ENCODE measurements around the gene CADM2. TPM values are rescaled to one million over a fixed set of nuclear protein-coding genes. Genes with fewer than 3 reads are reported as not detected.

The CADM2 gene
- total RNA-seq, 1 donor from 2014 or later = 6.8 TPM

DNA sequence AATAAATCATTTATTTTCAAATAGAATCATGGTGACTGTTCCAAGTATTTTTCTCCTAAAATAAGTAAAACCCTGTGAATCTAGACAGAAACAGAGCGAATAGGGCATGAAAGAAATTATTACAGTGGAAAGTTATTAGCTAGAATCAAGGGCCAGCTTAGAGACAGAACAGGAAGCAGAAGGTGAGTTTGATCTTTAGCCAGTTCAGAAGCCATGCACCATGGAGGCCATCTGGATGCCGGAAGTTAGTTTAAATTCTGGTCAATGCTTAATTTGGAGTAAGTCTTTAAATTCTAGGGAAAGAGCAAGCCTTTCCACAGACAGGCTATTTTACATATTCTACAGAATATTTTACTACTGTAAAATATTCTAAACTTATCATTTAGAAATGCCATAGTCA, 574.8 kb downstream of the CADM2 start:
- H3K4me1 ChIP-seq = no peaks in the 10 kb centered on the region
- H3F3A ChIP-seq (ENCODE audit: low read depth) = no peaks in the 10 kb centered on the region
- H3K36me3 ChIP-seq = no peaks in the 10 kb centered on the region
- Mint-ChIP-seq H3K27me3 (ENCODE audit: insufficient read depth, low read depth) (peaks cover 4% of the 10 kb centered on the region), H3K4me3 (no peak overlapping the region), H3K9me3 (no peaks in the 10 kb centered on the region), H3K36me3 (no peaks in the 10 kb centered on the region), H3K4me1 (no peaks in the 10 kb centered on the region), H3K27ac (no peak overlapping the region)
- no peak overlapping the region for H2AFZ ChIP-seq (replicated peaks)
- H4K20me1 ChIP-seq (ENCODE audit: low read depth) = no peaks in the 10 kb centered on the region
- no peak overlapping the region for H3K27ac ChIP-seq
- no peaks in the 10 kb centered on the region for H3K9me3 ChIP-seq (ENCODE audit: low read depth)
- no peak overlapping the region for H3K4me3 ChIP-seq
- H3K79me2 ChIP-seq (ENCODE audit: low read depth) = no peaks in the 10 kb centered on the region
- DNase-seq (ENCODE audit: low spot score) = no peak
- no peak overlapping the region for H3K4me2 ChIP-seq
- H3K27me3 ChIP-seq = no peaks in the 10 kb centered on the region
- TF ChIP-seq EZH2 (IDR thresholded peaks at IDR 0.05) (no peak), EZH2phosphoT487 (IDR thresholded peaks at IDR 0.05) (no peak)
- TF ChIP-seq, protein P1, sequence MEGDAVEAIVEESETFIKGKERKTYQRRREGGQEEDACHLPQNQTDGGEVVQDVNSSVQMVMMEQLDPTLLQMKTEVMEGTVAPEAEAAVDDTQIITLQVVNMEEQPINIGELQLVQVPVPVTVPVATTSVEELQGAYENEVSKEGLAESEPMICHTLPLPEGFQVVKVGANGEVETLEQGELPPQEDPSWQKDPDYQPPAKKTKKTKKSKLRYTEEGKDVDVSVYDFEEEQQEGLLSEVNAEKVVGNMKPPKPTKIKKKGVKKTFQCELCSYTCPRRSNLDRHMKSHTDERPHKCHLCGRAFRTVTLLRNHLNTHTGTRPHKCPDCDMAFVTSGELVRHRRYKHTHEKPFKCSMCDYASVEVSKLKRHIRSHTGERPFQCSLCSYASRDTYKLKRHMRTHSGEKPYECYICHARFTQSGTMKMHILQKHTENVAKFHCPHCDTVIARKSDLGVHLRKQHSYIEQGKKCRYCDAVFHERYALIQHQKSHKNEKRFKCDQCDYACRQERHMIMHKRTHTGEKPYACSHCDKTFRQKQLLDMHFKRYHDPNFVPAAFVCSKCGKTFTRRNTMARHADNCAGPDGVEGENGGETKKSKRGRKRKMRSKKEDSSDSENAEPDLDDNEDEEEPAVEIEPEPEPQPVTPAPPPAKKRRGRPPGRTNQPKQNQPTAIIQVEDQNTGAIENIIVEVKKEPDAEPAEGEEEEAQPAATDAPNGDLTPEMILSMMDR (IDR thresholded peaks at IDR 0.05) = no peak
- H3K9ac ChIP-seq = no peak overlapping the region

- Histone ChIP-seq H3K9ac (no peak overlapping the region), H3F3A (ENCODE audit: low read depth) (no peaks in the 10 kb centered on the region), H3K4me2 (no peak overlapping the region), H3K4me3 (no peak overlapping the region), H4K20me1 (ENCODE audit: low read depth) (no peaks in the 10 kb centered on the region), H3K9me3 (ENCODE audit: low read depth) (no peaks in the 10 kb centered on the region), H2AFZ (replicated peaks) (no peak overlapping the region), H3K36me3 (no peaks in the 10 kb centered on the region), H3K79me2 (ENCODE audit: low read depth) (no peaks in the 10 kb centered on the region), H3K4me1 (no peaks in the 10 kb centered on the region), H3K27ac (no peak overlapping the region), H3K27me3 (no peaks in the 10 kb centered on the region)
- H3K36me3 Mint-ChIP-seq = no peaks in the 10 kb centered on the region
- no peaks in the 10 kb centered on the region for H3K9me3 Mint-ChIP-seq
- H3K27me3 Mint-ChIP-seq (ENCODE audit: insufficient read depth, low read depth) = peaks cover 4% of the 10 kb centered on the region
- H3K27ac Mint-ChIP-seq = no peak overlapping the region
- no peak overlapping the region for H3K4me3 Mint-ChIP-seq
- DNase-seq (ENCODE audit: low spot score) = no peak
- TF ChIP-seq, protein P1 (IDR thresholded peaks at IDR 0.05) = no peak
- TF ChIP-seq EZH2 (IDR thresholded peaks at IDR 0.05) (no peak), EZH2phosphoT487 (IDR thresholded peaks at IDR 0.05) (no peak)
- no peaks in the 10 kb centered on the region for H3K4me1 Mint-ChIP-seq
Measured at GRCh38 chr3:85535517-85535916, 576.7 kb downstream of the CADM2 start.

- H3K4me2 ChIP-seq = no peak overlapping the region
- H3K27ac Mint-ChIP-seq = no peak overlapping the region
- no peak overlapping the region for H3K27ac ChIP-seq
- H2AFZ ChIP-seq (replicated peaks) = no peak overlapping the region
- H3K36me3 ChIP-seq = no peaks in the 10 kb centered on the region
- no peaks in the 10 kb centered on the region for H3K9me3 Mint-ChIP-seq
- H4K20me1 ChIP-seq (ENCODE audit: low read depth) = no peaks in the 10 kb centered on the region
- H3K4me3 ChIP-seq = no peak overlapping the region
- TF ChIP-seq EZH2phosphoT487 (IDR thresholded peaks at IDR 0.05) = no peak
- TF ChIP-seq EZH2 (IDR thresholded peaks at IDR 0.05) = no peak
- TF ChIP-seq, protein P1 (IDR thresholded peaks at IDR 0.05) = no peak
- no peaks in the 10 kb centered on the region for H3K27me3 ChIP-seq
- DNase-seq (ENCODE audit: low spot score) = no peak
- H3F3A ChIP-seq (ENCODE audit: low read depth) = no peaks in the 10 kb centered on the region
- H3K9me3 ChIP-seq (ENCODE audit: low read depth) = no peaks in the 10 kb centered on the region
- H3K4me3 Mint-ChIP-seq = no peak overlapping the region
- H3K36me3 Mint-ChIP-seq = no peaks in the 10 kb centered on the region
- H3K4me1 ChIP-seq = no peaks in the 10 kb centered on the region
- no peaks in the 10 kb centered on the region for H3K79me2 ChIP-seq (ENCODE audit: low read depth)
- no peak overlapping the region for H3K9ac ChIP-seq
- H3K27me3 Mint-ChIP-seq (ENCODE audit: insufficient read depth, low read depth) = no peaks in the 10 kb centered on the region
- no peaks in the 10 kb centered on the region for H3K4me1 Mint-ChIP-seq
Measured at GRCh38 chr3:85539232-85539631, 580.4 kb downstream of the CADM2 start.

Data from neural progenitor cell (in vitro differentiated cells).